GM12873 (cell line): ENCODE measurements around the gene MYO10.

ENCODE experiments used
- TF ChIP-seq, protein P1 (sequence below): IDR thresholded peaks from 2 replicates; pipeline ENCODE4 v1.5.1; 2012; ENCODE audit warnings: low read depth, mild to moderate bottlenecking, moderate library complexity, low read length, control low read depth; ENCODE audit not compliant: insufficient read depth; ENCODE audit errors: missing control alignments

The MYO10 gene

GRCh38 chr5:16773991-16774390 is 162.1 kb downstream of the MYO10 start:
- TF ChIP-seq, protein P1, sequence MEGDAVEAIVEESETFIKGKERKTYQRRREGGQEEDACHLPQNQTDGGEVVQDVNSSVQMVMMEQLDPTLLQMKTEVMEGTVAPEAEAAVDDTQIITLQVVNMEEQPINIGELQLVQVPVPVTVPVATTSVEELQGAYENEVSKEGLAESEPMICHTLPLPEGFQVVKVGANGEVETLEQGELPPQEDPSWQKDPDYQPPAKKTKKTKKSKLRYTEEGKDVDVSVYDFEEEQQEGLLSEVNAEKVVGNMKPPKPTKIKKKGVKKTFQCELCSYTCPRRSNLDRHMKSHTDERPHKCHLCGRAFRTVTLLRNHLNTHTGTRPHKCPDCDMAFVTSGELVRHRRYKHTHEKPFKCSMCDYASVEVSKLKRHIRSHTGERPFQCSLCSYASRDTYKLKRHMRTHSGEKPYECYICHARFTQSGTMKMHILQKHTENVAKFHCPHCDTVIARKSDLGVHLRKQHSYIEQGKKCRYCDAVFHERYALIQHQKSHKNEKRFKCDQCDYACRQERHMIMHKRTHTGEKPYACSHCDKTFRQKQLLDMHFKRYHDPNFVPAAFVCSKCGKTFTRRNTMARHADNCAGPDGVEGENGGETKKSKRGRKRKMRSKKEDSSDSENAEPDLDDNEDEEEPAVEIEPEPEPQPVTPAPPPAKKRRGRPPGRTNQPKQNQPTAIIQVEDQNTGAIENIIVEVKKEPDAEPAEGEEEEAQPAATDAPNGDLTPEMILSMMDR: no peak

DNA sequence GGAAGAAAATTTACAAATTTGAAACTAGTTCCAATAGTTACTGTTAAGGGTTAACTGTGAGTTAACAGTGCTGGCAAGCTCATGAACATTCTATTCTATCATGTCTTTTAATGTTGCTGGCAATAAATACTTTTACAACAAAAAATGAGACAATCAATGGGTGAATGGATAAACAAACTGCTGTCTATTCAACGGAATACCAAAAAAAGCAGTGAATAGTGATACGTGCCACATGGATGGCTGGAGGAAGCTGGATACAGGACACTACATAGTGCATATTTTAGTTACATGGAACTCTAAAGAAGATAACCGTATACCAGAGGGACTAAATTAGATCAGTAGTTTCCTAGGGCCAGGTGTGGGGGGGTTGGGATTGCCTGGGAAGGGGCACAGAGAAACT is 163.5 kb downstream of the MYO10 start:
- TF ChIP-seq, protein P1: no peak

- TF ChIP-seq, protein P1: no peak
Measured at GRCh38 chr5:16768184-16768583, 167.9 kb downstream of the MYO10 start.

DNA sequence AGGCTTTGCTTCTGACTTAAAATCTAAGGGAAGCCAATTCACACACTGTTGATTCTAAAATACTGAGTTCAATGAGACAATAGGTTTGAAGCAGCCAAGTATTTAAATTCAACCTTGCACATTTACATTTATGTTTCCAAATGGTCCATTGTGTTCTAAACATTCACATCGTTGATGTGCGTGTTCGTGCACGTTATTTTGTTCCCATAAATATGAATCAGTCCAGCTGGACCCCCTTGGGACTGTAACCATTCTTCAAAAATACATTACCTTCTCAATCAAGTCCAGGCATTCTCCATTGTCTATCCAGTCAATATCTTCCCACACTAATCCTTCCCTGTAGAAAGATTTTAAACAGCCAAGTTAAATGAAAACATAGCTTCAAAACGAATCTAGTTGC is 172.9 kb downstream of the MYO10 start:
- TF ChIP-seq, protein P1: no peak

DNA sequence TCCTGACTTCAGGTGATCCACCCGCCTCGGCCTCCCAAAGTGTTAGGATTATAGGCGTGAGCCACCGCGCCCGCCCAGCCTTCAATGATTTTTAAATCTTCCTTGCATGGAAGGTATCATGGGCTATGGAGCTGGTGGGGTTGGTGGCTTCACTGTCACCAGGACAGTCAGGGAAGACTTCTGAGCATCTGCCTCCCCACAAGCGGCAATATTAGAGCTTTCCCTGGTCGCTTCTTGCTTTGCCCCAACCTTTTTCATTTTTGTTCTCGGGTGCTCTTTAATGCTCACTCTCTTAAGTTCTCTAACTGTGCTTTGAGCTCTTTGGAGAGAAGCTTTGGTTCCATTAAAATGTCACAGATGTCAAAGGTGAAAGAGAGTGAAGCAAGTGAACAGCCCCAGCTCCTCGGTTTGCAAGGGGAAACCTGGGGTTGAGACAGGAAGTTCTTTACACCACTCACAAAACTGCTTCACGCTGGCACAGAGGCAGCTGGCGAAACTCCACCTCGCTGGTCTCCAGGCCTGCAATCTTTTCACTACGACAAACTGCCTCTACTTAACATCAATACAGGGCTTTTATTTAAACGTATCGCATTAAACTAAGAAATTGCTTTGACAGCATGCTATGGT is 176.8 kb downstream of the MYO10 start:
- TF ChIP-seq, protein P1: no peak

- TF ChIP-seq, protein P1: no peak
Measured at GRCh38 chr5:16757989-16758501, 178.0 kb downstream of the MYO10 start.

DNA sequence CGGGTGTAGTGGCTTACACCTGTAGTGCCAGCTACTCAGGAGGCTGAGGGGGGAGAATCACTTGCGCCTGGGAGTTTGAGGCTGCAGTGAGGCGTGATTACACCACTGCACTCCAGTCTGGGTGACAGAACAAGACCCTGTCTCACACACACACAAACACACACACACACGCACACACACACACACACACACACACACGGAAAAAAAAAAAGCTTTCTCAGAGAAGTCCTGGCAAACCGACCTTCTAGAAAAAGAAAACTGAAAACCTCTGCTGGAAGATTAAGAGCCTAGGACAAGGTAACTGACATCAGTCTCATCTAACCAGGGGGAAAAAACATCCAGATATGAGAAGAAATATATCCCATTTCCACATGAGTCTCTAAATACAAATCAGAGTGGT is 178.9 kb downstream of the MYO10 start:
- TF ChIP-seq, protein P1: no peak
